ENCODE measurements around the gene MRAS. TPM values are rescaled to one million over a fixed set of nuclear protein-coding genes. Genes with fewer than 3 reads are reported as not detected.
A peak's percentile ranks its signal among the peaks of the same experiment; 100 is the strongest.

MRAS gene
- total RNA-seq, 1 donor from 2014 or later: 2.9 TPM

GRCh38 chr3:138441742-138442141 is 93.4 kb downstream of the MRAS start:
- DNase-seq (ENCODE audit: low read depth) (peak; percentile 23), FAIRE-seq (no peak)
- no peak overlapping the region for H3K4me3 ChIP-seq (ENCODE audit: low read depth, low read length)
- H3K36me3 ChIP-seq (ENCODE audit: control insufficient read depth, insufficient read depth, low read length): no peaks in the 10 kb centered on the region
- TF ChIP-seq CTCF (IDR thresholded peaks at IDR 0.05; ENCODE audit: insufficient read depth, low read length, severe bottlenecking): no peak
- no peaks in the 10 kb centered on the region for H3K27me3 ChIP-seq (ENCODE audit: control insufficient read depth, insufficient read depth, low read length)

- H3K36me3 ChIP-seq (ENCODE audit: control insufficient read depth, insufficient read depth, low read length): no peaks in the 10 kb centered on the region
- DNase-seq (ENCODE audit: low read depth) (peak; percentile 45), FAIRE-seq (no peak)
- no peaks in the 10 kb centered on the region for H3K27me3 ChIP-seq (ENCODE audit: control insufficient read depth, insufficient read depth, low read length)
- no peak overlapping the region for H3K4me3 ChIP-seq (ENCODE audit: low read depth, low read length)
- TF ChIP-seq CTCF (IDR thresholded peaks at IDR 0.05; ENCODE audit: insufficient read depth, low read length, severe bottlenecking): no peak
These were observed 94.1 kb downstream of the MRAS start for GRCh38 chr3:138442433-138442832.

DNA sequence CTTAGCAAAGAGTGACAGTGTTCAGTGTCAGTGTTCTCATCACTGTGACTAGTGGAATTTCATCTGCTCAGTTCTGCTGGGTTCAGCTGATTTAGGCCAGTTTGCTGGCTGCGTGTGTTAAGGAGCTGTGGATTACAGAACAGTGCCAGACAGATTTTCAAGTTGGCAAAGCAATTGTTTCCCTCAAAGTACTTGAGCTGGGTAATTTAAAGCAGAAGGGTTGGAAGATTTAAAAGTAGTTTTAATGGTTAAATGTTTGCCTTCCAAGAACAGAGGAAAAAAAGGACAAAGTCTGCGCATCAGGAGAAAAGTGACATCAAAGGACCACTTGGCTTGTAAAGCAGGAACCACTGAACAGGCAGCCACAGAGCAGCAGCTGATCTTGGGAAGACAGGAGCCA is 94.7 kb downstream of the MRAS start:
- FAIRE-seq: no peak
- TF ChIP-seq CTCF (IDR thresholded peaks at IDR 0.05; ENCODE audit: insufficient read depth, low read length, severe bottlenecking): no peak

DNA sequence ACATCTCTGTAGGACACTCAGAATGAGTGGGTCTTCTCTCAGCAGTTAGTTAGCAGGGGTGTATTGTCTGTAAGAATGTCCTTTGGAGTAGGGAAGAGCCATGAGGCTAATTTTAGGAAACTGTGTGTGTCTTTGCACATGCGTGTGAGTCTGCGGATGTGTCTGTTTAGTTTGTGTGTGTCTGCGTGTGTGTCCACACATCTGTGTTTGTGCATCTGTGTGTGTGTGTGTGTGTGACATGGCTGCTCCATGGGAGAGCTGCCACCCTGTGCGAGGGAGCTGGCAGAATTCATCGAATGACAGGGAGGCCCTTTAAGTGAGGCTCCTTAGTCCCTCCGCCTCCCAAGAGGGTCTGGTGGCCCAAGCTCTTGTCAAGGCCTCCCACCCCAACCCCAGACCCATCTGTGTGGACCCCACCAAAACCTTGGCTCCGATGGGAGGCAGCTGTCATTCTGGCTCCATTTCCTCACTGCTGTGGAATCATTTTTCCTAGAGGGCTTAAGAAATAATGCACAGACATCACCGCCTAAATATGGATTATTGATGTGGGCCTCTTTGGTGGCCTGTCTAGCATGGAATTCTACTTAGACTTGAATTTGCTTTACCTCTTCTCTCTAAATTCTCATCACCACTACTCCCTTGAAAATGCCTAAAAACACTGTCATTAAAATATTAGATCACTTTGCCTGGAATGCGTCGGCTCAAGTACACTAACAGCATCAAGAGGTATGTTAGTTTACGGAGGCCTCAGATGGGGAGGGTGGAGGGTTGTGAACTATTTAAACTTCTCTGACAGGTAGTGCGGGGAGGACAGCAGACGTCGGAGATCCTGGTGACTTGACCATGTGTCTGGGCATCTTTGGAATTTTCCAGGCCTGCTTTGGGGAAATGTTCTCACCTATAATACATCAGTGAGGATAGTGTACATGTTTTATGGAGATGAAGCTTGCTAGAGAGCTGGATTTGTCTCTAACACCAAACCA is 95.4 kb downstream of the MRAS start:
- H3K36me3 ChIP-seq (ENCODE audit: control insufficient read depth, insufficient read depth, low read length): no peaks in the 10 kb centered on the region
- TF ChIP-seq CTCF (IDR thresholded peaks at IDR 0.05; ENCODE audit: insufficient read depth, low read length, severe bottlenecking): no peak
- no peak for DNase-seq (ENCODE audit: low read depth)
- FAIRE-seq: no peak
- no peaks in the 10 kb centered on the region for H3K27me3 ChIP-seq (ENCODE audit: control insufficient read depth, insufficient read depth, low read length)
- H3K4me3 ChIP-seq (ENCODE audit: low read depth, low read length): no peak overlapping the region

More for the DNA sequence above, 94.7 kb downstream of the MRAS start:
- DNase-seq (ENCODE audit: low read depth): no peak
- Histone ChIP-seq H3K27me3 (ENCODE audit: control insufficient read depth, insufficient read depth, low read length) (no peaks in the 10 kb centered on the region), H3K4me3 (ENCODE audit: low read depth, low read length) (no peak overlapping the region), H3K36me3 (ENCODE audit: control insufficient read depth, insufficient read depth, low read length) (no peaks in the 10 kb centered on the region)

GRCh38 chr3:138445236-138445635 is 96.9 kb downstream of the MRAS start:
- FAIRE-seq: no peak
- no peak for TF ChIP-seq CTCF (IDR thresholded peaks at IDR 0.05; ENCODE audit: insufficient read depth, low read length, severe bottlenecking)

More at GRCh38 chr3:138445236-138445635, 96.9 kb downstream of the MRAS start:
- DNase-seq (ENCODE audit: low read depth): no peak
- Histone ChIP-seq H3K27me3 (ENCODE audit: control insufficient read depth, insufficient read depth, low read length) (no peaks in the 10 kb centered on the region), H3K4me3 (ENCODE audit: low read depth, low read length) (no peak overlapping the region), H3K36me3 (ENCODE audit: control insufficient read depth, insufficient read depth, low read length) (no peaks in the 10 kb centered on the region)
